Activated CD8-positive, alpha-beta memory T cell treated with anti-CD3 and anti-CD28 coated beads, Interleukin-2, amount 50 U/mL, for 4 hours (primary cell): ENCODE results near the gene ZNF772.

Experiments used
- DNase-seq: peaks from one replicate; pipeline ENCODE4 v3.0.0-alpha.2; 2020

The ZNF772 gene

DNA sequence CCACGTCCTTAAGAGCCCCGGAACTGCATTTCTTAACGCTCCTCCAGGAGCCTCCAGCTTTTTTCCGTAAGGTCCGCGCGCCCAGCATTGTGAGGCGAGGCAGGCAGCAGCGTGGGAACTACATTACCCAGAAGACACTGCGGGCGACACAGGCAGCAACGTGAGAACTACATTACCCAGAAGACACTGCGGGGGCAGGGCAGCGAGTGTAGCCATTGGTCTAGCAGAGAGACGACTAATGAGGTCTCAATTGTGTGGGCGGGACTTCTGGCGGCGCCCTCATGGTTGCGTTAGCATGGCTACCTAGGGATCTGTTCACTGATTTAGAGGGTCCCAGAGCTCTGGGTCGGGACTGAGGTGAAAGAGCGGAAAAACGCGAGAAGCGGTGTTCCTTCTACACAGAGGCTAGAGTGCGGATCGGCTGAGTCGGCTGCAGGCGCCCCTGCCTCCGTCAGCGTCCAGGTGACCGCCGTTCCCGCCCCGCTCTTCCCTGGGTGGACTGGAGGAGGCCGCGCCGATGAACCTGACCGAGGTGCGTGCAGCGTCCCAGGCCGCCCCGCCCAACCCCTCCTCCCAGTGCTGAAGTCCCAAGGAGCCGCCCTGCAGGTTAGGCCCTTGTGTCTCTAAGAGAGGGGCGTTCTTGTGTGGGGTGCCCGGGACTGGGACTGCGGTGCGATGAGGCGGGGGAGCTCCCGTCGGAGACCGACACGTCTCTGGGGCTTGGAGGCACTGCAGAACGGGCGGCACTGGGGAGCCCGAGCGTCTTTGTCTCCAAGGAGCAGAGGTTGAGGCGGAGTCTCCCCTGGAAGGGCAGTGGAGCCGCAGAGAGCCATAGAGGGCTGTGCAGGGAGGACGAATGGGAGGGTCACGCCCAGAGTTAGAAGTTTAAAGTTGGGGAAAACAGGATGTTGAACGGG, 42.0 kb downstream of the ZNF772 start, which contains the start of gene ZNF749:
Gene ZNF749, plus strand, starts transcription at position 264 of the 917 bp plus-strand sequence. Its CDS starts 254 bp downstream, at position 518.
- peak; percentile 96 for DNase-seq

DNA sequence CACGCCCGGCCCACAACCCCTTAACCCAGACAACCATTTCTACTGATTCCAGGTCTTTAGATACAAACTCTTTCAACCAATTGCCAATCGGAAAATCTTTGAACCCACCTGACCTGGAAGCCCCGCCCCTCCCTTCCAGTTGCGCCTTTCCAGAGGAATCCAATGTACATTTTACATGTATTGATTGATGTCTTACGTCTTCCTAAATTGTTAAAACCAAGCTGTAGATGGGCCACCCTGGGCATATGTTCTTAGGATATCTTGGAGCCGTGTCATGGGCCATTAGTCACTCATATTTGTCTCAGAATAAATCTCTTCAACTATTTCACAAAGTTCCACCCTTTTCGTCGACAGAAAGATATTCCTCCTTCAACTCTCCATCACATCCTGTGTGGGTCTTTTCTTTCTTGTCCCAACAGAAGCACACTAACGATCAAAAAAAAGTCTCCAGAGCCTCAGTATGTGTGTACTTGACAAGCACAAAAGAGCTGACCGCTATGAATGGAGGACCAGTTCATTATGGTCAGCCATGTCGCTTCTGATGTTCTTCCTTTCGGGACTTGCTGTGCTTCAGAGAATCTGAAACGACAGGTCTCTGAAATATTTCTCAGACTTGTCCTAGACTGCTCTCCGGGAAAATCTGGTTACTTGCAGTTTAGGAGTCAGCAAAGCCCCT, 42.8 kb downstream of the ZNF772 start:
- DNase-seq: no peak

GRCh38 chr19:57421037-57421436, 56.3 kb downstream of the ZNF772 start:
- DNase-seq: no peak

DNA sequence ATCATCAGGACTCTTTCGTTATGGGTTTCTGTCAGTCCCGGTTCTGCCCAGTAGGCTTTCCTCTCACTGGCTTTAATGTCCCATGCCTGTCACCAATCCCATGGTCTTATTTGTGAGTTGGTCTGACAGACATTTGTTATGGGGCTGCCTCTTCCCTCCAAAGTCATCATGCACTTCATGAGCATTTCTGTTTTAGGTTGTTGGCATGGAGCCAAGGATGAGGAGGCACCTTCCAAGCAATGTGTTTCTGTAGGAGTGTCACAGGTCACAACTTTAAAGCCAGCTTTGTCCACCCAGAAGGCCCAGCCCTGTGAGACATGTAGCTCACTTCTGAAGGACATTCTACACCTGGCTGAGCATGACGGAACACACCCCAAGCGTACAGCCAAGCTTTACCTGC, 57.9 kb downstream of the ZNF772 start:
- DNase-seq: no peak
